ES-I3 (cell line): ENCODE measurements around the gene SDHB.
"Not testable (repeated sequence)": the region's sequence is repeated elsewhere in the genome, so short reads cannot be mapped to it uniquely, and the experiment has no call there.

Experiments
- H3K36me3 ChIP-seq: 2 replicates; pipeline ENCODE4 v1.6.1; 2013; ENCODE audit warnings: mild to moderate bottlenecking, low read length, control low read depth, moderate library complexity; ENCODE audit not compliant: insufficient read depth
- H3K4me1 ChIP-seq: 2 replicates; pipeline ENCODE4 v1.6.1; 2013; ENCODE audit warnings: mild to moderate bottlenecking, control low read depth, low read length; ENCODE audit not compliant: insufficient read depth
- H3K9ac ChIP-seq: 2 replicates; pipeline ENCODE4 v1.6.1; 2013; ENCODE audit warnings: low read depth, mild to moderate bottlenecking, low read length, moderate library complexity
- H3K9me3 ChIP-seq: 2 replicates; pipeline ENCODE4 v1.6.1; 2013; ENCODE audit warnings: mild to moderate bottlenecking, low read length, moderate library complexity; ENCODE audit not compliant: control insufficient read depth, insufficient read depth

SDHB gene

DNA sequence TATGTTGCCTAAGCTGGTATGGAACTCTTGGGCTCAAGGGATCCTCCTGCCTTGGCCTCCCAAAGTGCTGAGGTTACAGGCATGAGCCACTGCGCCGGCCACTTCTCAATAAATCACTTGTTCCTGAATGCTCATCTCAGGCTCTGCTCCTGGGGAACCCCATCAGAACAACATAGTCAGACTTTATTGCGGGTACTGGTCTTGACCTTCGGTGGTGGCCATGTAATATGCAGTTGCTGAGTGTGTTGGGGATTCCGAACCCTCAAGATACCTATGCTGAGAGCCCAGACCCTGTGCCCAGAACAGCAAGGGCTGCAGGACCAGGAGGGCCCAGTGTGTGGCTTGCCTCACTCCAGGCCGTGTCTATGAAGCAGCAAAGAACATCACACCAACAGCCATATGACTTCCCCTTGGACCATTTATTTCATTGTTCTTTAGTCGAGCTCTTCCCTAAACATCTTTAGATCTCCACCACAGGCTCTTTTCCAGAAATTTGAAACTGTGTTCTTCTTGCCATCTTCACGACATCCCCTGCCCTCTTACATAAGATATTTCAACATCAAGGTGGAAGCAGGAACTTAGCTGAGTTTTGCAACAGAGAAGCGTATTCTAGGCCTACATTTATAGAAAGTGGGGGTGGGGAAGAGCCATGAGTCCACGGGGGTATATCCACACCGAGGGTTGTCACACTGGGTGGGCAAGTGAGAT is 12.7 kb upstream of the SDHB start:
- Histone ChIP-seq H3K4me1 (peaks cover 10% of the 10 kb centered on the region), H3K9me3 (peaks cover 4% of the 10 kb centered on the region; the same call in 1 of the 2 replicates), H3K36me3 (no peaks in the 10 kb centered on the region; the same call in 1 of the 2 replicates), H3K9ac (no peak overlapping the region)

DNA sequence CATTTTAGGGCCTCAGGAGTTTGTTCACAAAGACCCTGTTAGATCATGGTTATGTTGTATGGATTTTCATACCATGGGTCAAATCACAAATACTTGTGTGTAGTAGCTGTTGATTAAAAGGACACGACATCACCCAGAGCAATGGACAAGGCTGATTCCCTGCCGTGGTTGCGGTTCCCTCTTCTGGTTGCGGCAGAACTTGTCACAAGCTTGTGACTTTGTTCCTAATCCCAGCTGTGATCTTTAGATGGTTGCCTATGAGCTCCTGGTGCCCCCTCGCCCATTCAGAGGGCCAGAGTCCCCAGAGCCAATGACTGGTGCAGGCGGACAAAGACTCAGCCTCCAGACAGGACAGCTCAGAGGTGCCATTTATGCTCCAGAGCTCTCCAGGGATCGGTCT is 11.8 kb upstream of the SDHB start:
- Histone ChIP-seq H3K4me1 (peaks cover 11% of the 10 kb centered on the region), H3K9me3 (peaks cover 4% of the 10 kb centered on the region; the same call in 1 of the 2 replicates), H3K9ac (no peak overlapping the region), H3K36me3 (no peaks in the 10 kb centered on the region; the same call in 1 of the 2 replicates)

DNA sequence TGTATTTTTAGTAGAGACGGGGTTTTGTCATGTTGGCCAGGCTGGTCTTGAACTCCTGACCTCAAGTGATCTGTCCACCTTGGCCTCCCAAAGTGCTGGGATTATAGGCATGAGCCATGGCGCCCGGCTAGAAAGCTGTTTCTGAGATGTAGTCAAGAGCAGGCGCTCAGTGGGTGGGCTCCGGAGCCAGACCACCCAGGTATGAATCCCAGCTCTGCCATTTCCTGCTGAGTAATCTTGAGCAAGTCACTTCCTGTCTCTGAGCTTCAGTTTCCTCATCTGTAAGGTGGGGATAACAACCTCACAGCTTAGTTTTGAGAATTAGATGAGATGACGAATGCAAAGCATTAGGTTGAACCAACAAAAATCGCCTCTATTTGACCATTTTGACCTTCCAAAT is 8.9 kb upstream of the SDHB start:
- H3K9ac ChIP-seq, H3K9me3 ChIP-seq, H3K36me3 ChIP-seq: not testable (repeated sequence)
- peaks cover 21% of the 10 kb centered on the region for H3K4me1 ChIP-seq

DNA sequence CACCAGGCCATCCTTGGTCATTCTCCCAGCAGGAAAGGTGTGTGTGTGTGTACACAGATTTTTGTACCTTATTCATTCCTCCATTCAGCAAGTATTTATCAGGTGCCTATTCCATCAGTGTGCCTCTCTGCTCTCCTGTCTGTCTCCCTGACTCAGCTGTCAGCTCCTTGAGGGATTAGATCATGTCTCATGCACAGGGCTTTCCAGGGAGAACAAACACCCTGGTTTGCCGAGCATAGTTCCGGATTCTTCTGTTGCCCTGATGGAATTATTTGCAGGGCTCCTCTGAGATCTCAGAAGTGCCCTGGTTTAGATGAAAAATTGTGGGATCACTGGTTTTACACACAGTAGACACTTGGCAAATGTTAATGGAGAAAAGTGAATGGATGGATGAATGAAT is 8.1 kb upstream of the SDHB start:
- H3K9me3 ChIP-seq: peaks cover 4% of the 10 kb centered on the region; the same call in 1 of the 2 replicates
- H3K4me1 ChIP-seq: peaks cover 21% of the 10 kb centered on the region
- H3K9ac ChIP-seq: no peak overlapping the region
- H3K36me3 ChIP-seq: no peaks in the 10 kb centered on the region; the same call in 1 of the 2 replicates

DNA sequence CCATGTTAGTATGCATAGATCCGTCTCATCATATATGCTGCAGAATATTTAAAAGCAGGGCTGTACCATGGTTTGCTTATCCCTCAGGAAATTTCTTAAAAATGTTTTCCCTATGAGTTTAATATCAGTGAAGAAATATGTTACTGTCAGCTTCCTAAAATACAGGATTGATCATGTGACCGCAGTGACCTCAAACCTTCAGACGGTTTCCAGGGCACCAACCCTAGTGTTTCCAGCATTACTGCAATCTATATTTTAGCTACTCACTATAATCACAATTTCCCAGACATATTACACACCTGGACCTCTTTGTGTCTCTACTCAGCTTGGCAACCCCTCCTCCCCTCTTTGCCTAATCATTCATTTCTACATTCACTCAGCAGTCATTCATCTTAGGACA is 7.7 kb upstream of the SDHB start:
- H3K4me1 ChIP-seq: peaks cover 21% of the 10 kb centered on the region
- H3K9ac ChIP-seq: no peak overlapping the region
- peaks cover 4% of the 10 kb centered on the region; the same call in 1 of the 2 replicates for H3K9me3 ChIP-seq
- H3K36me3 ChIP-seq: no peaks in the 10 kb centered on the region; the same call in 1 of the 2 replicates

DNA sequence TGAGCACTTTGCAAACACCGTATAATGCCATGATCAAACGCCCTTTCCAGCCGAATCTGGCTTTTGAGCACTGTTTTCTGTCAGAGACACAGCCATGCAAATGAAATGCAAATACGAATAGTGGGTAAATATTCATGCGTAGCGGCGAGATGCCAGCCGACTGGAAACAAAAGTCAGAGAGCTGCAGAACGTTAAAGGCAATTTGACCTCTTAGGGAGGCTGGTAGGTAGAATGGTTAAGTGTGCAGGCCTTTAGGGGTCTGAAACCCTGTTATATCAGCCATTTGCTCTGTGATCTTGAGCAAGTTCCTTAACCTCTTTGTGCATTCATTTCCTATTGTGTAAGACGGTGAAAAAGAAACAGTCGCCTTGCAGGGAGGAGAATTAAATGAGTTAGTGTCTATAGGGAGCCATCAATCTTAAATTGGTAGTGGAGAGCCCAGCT is 6.5 kb upstream of the SDHB start:
- H3K36me3 ChIP-seq: no peaks in the 10 kb centered on the region; the same call in 1 of the 2 replicates
- H3K9ac ChIP-seq: 0 out of 2 replicates have a peak overlapping the region, but pooled peaks have one; percentile 4
- H3K9me3 ChIP-seq: peaks cover 2% of the 10 kb centered on the region; the same call in 1 of the 2 replicates
- peaks cover 21% of the 10 kb centered on the region for H3K4me1 ChIP-seq

DNA sequence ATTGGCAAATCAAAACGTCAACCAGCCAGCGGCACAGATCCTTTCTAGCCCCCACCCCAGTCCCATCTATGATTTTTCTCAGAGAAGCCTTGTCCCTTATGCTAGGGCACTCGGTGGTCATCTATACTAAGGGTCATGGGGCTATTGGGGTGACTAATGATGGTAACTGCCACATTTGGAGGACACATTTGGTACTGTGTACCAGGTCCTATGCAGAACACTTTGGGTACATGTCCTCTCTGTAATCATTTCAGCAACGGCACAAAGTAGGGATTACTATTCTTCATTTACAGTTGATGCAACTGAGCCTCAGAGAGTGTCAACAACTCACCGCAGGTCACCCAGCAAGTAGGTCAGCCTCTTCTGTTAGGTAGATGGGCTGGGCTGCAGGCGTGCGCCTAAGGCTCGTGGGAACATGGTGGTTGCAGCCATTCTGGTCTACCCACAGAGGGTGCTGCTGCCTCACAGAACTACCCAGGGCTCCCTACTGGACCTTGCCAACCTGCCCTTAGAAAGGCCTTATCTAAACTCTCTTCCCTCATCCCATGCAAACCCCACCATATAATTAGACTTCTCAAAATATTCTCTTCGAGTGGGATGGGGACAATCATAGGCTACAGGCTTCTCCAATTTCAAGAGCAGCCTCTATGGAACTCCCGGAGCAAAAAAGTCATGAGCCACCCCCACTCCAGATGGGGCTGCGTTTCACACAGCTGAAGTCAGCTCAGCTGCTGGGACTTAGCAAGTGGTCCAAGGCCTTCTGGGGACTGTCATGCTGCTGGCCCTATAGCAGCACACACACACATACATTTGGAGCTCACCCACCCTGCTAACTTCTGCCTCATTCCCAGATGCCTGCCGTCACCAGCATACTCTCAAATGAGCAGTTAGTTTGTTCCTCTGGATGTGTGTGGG is 5.8 kb upstream of the SDHB start:
- H3K9me3 ChIP-seq: no peaks in the 10 kb centered on the region
- 0 out of 2 replicates have a peak overlapping the region, but pooled peaks have one; percentile 4 for H3K9ac ChIP-seq
- H3K4me1 ChIP-seq: peaks cover 21% of the 10 kb centered on the region
- H3K36me3 ChIP-seq: no peaks in the 10 kb centered on the region

DNA sequence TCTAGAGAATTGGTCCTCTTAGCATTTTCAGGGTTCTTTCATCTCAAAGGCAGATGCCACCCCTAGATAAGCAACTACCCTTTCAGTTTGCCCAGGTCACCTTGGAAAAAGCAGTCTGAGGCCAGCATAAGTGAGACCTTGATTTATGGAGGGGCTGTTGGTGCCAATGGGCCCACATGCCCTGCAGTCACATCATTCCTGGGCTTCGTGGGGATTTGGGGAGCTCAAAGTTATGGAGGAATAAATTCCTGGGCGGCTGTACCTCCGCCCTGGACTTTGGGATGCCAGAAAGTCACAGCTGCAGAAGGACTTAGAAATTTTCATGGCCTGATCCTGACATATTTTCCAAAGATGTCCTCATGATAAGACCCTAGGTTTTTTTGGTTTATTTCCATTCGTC is 2.7 kb upstream of the SDHB start:
- Histone ChIP-seq H3K9ac (no peak overlapping the region), H3K9me3 (no peaks in the 10 kb centered on the region), H3K4me1 (peaks cover 15% of the 10 kb centered on the region), H3K36me3 (no peaks in the 10 kb centered on the region)

DNA sequence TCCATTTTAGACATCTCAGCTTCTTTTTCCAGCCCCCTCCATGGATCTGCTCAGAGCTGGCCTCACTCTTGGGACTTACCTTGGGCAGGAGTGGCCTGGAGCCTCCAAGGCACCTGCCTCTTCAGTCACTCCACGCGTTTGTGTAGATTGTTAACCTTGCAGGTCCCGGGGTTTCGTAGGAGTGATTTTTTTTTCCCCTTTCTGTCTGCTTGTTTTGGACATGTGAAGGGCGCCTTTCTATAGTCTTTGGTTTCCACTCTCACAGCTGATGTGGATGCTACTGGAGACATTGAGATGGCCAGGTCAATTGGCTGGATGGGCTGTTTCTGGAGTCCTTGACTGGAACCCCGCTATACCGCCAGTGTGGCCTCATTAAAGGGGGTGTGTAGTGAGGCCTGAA is 2.0 kb upstream of the SDHB start:
- Histone ChIP-seq H3K36me3 (no peaks in the 10 kb centered on the region; the same call in 1 of the 2 replicates), H3K9me3 (no peaks in the 10 kb centered on the region), H3K9ac (no peak overlapping the region), H3K4me1 (peaks cover 15% of the 10 kb centered on the region)

DNA sequence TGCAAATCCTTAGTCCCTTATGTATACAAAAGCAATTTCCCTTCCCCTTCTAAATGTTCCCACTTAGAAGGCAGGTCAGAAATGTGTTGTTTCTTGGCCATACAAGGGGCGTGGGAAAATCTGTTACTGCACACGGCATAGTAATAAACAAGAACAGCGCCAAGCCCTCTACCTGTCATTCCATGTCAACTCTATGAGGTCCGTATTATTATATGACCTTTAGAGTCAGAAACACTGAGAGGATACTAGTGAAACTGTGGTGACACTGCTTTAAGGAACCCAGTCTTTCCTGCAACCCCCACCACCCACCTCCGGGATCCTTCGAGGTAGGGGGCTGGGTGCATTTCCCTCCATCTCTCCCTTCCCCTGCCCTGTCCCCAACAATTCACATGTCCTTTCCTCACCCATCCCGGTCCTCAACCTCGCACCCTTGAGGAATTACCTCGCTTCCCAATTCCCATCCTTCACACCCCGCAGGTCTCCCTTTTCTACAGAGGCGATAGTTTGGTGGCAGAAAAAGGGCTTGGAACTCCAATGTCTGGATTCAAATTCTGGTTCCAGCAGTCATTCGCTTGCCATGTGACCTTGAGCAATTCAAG is 647 bp downstream of the SDHB start:
- H3K4me1 ChIP-seq: peaks cover 5% of the 10 kb centered on the region; the same call in 1 of the 2 replicates
- no peaks in the 10 kb centered on the region for H3K9me3 ChIP-seq
- H3K36me3 ChIP-seq: no peaks in the 10 kb centered on the region; the same call in 1 of the 2 replicates
- peak overlapping the region; percentile 94 for H3K9ac ChIP-seq

DNA sequence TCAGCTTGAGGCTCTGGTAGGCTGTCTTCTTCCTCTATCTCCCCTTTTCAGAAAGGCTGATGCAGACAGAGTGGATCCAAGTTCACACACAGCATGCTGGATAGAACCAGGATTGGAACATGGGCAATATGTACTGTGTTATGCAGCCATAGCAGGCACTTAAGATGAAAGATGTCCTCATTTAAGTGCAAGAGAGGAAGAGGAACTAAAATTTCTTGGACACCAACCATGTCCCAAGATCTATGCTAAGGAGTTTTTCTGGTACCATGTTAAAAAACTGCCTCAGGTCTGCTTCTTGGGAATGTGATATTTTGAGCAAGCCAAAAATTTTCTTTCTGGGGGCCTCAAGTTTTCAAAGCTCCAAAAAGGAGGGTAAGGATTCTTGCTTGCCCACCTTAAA is 1.2 kb downstream of the SDHB start:
- H3K4me1 ChIP-seq: peaks cover 5% of the 10 kb centered on the region; the same call in 1 of the 2 replicates
- H3K36me3 ChIP-seq: no peaks in the 10 kb centered on the region; the same call in 1 of the 2 replicates
- H3K9ac ChIP-seq: peak overlapping the region; percentile 94; the same call in 1 of the 2 replicates
- no peaks in the 10 kb centered on the region for H3K9me3 ChIP-seq

DNA sequence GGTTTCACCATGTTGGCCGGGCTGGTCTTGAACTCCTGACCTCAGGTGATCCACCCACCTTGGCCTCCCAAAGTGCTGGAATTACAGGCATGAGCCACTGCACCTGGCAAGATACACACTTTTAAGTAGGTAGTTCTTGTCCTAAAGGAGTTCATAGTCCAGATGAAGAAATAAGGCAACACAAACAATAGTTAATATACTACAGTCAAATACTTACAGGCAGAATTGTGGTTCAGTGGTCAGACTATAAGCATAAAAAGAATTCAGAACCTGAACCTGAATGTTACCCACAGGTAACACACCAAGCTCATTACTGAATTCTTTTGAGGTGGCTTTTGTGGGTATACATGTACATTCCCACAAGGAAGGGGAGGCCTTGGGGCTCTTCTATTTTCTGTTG is 1.8 kb downstream of the SDHB start:
- peaks cover 5% of the 10 kb centered on the region; the same call in 1 of the 2 replicates for H3K4me1 ChIP-seq
- no peaks in the 10 kb centered on the region; the same call in 1 of the 2 replicates for H3K36me3 ChIP-seq
- H3K9ac ChIP-seq: no peak overlapping the region
- no peaks in the 10 kb centered on the region for H3K9me3 ChIP-seq

DNA sequence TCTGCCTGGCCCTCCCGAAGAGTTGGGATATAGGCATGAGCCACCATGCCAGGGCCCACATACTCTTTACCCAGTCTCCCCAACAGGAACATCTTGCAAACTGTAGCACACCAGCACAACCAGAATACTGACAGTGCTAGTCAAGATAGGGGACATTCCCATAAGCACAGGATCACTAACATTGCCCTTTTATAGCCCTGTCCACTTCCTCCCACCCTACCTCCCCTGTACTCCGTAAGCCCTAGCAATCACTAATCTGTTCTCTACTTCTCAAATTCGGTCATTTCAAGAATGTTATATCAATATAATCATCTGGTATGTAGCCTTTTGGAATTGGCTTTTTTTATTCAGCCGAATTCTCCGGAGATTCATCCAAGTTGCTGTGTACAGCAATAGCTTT is 5.9 kb downstream of the SDHB start:
- Histone ChIP-seq H3K9ac (no peak overlapping the region), H3K4me1 (peaks cover 4% of the 10 kb centered on the region; the same call in 1 of the 2 replicates), H3K9me3 (no peaks in the 10 kb centered on the region), H3K36me3 (peaks cover 8% of the 10 kb centered on the region)

DNA sequence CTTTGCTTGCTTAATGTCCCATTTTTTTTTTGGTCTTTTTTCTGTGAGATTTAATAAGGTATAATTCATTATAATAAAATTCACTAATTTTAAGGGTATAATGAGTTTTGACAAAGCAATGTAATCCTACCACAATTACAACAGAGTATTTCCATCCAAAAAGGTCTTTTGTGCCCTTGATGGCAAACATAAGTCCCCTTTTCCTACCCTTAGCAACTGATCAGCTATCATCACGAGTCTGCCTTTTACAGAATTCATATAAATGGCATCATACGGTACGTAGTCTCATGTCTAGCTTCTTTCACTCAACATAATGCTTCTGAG is 7.5 kb downstream of the SDHB start:
- Histone ChIP-seq H3K36me3 (peaks cover 8% of the 10 kb centered on the region), H3K4me1 (no peaks in the 10 kb centered on the region), H3K9me3 (no peaks in the 10 kb centered on the region), H3K9ac (no peak overlapping the region)
